Measurements from ENCODE around the gene SBF2. TPM values are rescaled to one million over a fixed set of nuclear protein-coding genes. Genes with fewer than 3 reads are reported as not detected.
A peak's percentile ranks its signal among the peaks of the same experiment; 100 is the strongest.

The SBF2 gene
- total RNA-seq, 1 experiment from 2014 or later = 30.2 TPM

DNA sequence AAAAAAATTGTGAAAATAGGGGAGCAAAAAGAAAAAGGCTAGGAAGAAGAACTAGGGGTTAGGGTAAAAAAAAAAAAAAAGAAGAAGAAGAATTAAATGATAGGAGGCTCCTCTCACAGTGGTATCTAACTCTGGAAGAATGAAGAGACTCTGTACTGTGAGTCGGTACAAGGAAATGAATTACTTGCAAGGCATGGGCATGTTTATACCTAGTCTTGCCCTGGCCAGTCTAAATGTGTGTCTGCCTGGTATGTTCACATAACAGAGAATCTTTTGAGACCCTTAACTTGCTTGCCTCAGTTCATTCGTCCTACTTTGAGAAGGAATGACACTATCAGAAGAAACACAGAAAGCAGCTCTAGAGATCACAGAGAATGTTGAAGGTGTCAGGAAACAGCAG, 470.6 kb downstream of the SBF2 start:
- H2BK5ac ChIP-seq (ENCODE audit: insufficient read length, low read length) = no peak overlapping the region
- H3K56ac ChIP-seq (ENCODE audit: insufficient read length, low read depth, low read length) = no peak overlapping the region
- H2BK12ac ChIP-seq (ENCODE audit: insufficient read length, low read depth, low read length) = no peak overlapping the region
- no CpG with 5 or more reads among the region's 2 CpGs for WGBS (ENCODE audit: extremely low coverage, insufficient read length, low lambda C conversion rate)
- H3K9ac ChIP-seq (ENCODE audit: extremely low read depth, insufficient read length, low read length) = no peak overlapping the region
- no peaks in the 10 kb centered on the region for H3K27me3 Mint-ChIP-seq (ENCODE audit: low read depth)
- H2AFZ ChIP-seq (ENCODE audit: low read length) = no peak overlapping the region
- H4K20me1 ChIP-seq (ENCODE audit: control insufficient read depth, insufficient read depth, insufficient read length) = no peaks in the 10 kb centered on the region
- H3K36me3 Mint-ChIP-seq (ENCODE audit: insufficient read depth in 1 of 3, low read depth in 3 of 3) = peaks cover 0 to 4% (median 4%) of the 10 kb centered on the region in 3 experiments; a peak in 1 of 7 replicates
- no peak overlapping the region for H2BK20ac ChIP-seq (ENCODE audit: low read depth, low read length, poor library complexity, severe bottlenecking)
- H3K4ac ChIP-seq (ENCODE audit: low read depth, low read length) = no peak overlapping the region
- no peak for DNase-seq
- no peak overlapping the region for H4K91ac ChIP-seq (ENCODE audit: insufficient read length, low read depth, low read length)
- no peaks in the 10 kb centered on the region for H3K79me2 ChIP-seq (ENCODE audit: insufficient read depth, low read length)
- H3K9me3 ChIP-seq (ENCODE audit: control insufficient read depth, low read depth, low read length) = no peaks in the 10 kb centered on the region
- peak overlapping the region in 1 of 3 experiments; percentile 53; a peak in 2 of 7 replicates for H3K27ac Mint-ChIP-seq
- H4K8ac ChIP-seq (replicated peaks; ENCODE audit: insufficient read length, low read depth, low read length) = no peak overlapping the region
- no peak overlapping the region for H2BK15ac ChIP-seq (ENCODE audit: low read depth, low read length)
- peaks cover 21 to 31% of the 10 kb centered on the region in 2 experiments for H3K4me1 Mint-ChIP-seq
- H3K9me3 Mint-ChIP-seq = no peaks in the 10 kb centered on the region
- H2AK5ac ChIP-seq (ENCODE audit: insufficient read length, low read length) = no peak overlapping the region
- H3K23me2 ChIP-seq (ENCODE audit: insufficient read length, low read depth, low read length, poor library complexity, severe bottlenecking) = no peaks in the 10 kb centered on the region
- no peaks in the 10 kb centered on the region for H3K27me3 ChIP-seq (ENCODE audit: insufficient read depth, low read length)
- H3K23ac ChIP-seq (ENCODE audit: insufficient read length, low read depth, low read length) = no peak overlapping the region
- no peaks in the 10 kb centered on the region for H3K79me1 ChIP-seq (ENCODE audit: insufficient read depth, low read depth, low read length, poor library complexity, severe bottlenecking)
- no peak overlapping the region for H3K4me3 Mint-ChIP-seq
- H2BK120ac ChIP-seq (ENCODE audit: low read depth, low read length, poor library complexity, severe bottlenecking) = no peak overlapping the region
- no peak overlapping the region for H3K18ac ChIP-seq (ENCODE audit: insufficient read length, low read depth, low read length)
- no peak overlapping the region for H4K5ac ChIP-seq (ENCODE audit: insufficient read length, low read depth, low read length)
- H3K4me2 ChIP-seq (ENCODE audit: insufficient read depth, insufficient read length, low read length) = no peak overlapping the region
- TF ChIP-seq, protein P1, sequence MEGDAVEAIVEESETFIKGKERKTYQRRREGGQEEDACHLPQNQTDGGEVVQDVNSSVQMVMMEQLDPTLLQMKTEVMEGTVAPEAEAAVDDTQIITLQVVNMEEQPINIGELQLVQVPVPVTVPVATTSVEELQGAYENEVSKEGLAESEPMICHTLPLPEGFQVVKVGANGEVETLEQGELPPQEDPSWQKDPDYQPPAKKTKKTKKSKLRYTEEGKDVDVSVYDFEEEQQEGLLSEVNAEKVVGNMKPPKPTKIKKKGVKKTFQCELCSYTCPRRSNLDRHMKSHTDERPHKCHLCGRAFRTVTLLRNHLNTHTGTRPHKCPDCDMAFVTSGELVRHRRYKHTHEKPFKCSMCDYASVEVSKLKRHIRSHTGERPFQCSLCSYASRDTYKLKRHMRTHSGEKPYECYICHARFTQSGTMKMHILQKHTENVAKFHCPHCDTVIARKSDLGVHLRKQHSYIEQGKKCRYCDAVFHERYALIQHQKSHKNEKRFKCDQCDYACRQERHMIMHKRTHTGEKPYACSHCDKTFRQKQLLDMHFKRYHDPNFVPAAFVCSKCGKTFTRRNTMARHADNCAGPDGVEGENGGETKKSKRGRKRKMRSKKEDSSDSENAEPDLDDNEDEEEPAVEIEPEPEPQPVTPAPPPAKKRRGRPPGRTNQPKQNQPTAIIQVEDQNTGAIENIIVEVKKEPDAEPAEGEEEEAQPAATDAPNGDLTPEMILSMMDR (conservative IDR thresholded peaks at IDR 0.05) = no peak
- no peak overlapping the region for H3K27ac ChIP-seq (ENCODE audit: insufficient read length, low read depth, low read length)
- H3K14ac ChIP-seq (ENCODE audit: insufficient read depth, low read length) = no peak overlapping the region
- peaks cover 4% of the 10 kb centered on the region; the same call in 1 of the 2 replicates for H3K4me1 ChIP-seq (ENCODE audit: insufficient read depth, low read length)
- H3T11ph ChIP-seq (ENCODE audit: low read length) = no peak overlapping the region

Data from H9 (cell line).